ENCODE results near the gene EQTN. TPM values are rescaled to one million over a fixed set of nuclear protein-coding genes. Genes with fewer than 3 reads are reported as not detected.

EQTN gene
- total and polyA plus RNA-seq, 2 of the 8 experiments (the other 6 are each of a cell fraction or from before 2014, with no cell fraction given), result 0.23 TPM; not detected in 1

GRCh38 chr9:27308691-27309390 is 11.9 kb upstream of the EQTN start (continued):
- TF ChIP-seq USF2 (IDR thresholded peaks at IDR 0.05; ENCODE audit: low read length) (no peak), TAF1 (IDR thresholded peaks at IDR 0.05; ENCODE audit: low read depth, low read length) (no peak), BCL11A (IDR thresholded peaks at IDR 0.05; ENCODE audit: low read depth in 2 of 2, low read length in 2 of 2) (no peak), SP1 (IDR thresholded peaks at IDR 0.05; ENCODE audit: low read depth, low read length) (0 out of 2 replicates have a peak, but pooled peaks have one; percentile 15), KDM1A (IDR thresholded peaks at IDR 0.05; ENCODE audit: borderline replicate concordance, low read length) (no peak), POLR2A (IDR thresholded peaks at IDR 0.05; ENCODE audit: control extremely low read depth in 1 of 2, low read depth in 2 of 2, low read length in 2 of 2) (no peak), NRF1 (IDR thresholded peaks at IDR 0.05; ENCODE audit: low read depth, low read length) (no peak), CBX5 (IDR thresholded peaks at IDR 0.05; ENCODE audit: low read depth, low read length) (no peak), CHD7 (IDR thresholded peaks at IDR 0.05; ENCODE audit: insufficient replicate concordance, low read length) (peak; percentile 42), MAX (IDR thresholded peaks at IDR 0.05) (0 out of 2 replicates have a peak, but pooled peaks have one; percentile 19)

Measured in H1 (cell line).